ENCODE data around the gene HSD11B2.

HSD11B2 gene

DNA sequence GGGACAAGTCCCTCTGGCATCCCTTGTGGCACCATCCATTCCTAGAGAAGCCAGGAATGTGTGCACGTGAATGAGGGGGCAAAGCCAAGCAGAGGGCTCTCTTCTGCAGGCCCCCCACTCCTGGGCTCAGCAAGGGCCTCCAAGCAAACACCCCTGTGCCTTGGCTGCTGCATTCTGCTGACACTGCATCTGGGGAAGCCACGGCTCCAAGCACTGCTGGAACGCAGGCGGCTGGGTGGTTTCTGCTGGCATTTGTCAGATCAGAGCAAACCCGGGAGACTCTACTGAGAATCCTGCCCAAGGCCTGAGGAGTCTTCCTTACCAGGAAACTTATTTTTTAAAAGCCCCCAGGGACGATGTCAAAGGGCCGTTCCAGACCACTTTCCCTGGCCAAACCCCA lies 26.7 kb downstream of the HSD11B2 start:
- TF ChIP-seq, protein P1, sequence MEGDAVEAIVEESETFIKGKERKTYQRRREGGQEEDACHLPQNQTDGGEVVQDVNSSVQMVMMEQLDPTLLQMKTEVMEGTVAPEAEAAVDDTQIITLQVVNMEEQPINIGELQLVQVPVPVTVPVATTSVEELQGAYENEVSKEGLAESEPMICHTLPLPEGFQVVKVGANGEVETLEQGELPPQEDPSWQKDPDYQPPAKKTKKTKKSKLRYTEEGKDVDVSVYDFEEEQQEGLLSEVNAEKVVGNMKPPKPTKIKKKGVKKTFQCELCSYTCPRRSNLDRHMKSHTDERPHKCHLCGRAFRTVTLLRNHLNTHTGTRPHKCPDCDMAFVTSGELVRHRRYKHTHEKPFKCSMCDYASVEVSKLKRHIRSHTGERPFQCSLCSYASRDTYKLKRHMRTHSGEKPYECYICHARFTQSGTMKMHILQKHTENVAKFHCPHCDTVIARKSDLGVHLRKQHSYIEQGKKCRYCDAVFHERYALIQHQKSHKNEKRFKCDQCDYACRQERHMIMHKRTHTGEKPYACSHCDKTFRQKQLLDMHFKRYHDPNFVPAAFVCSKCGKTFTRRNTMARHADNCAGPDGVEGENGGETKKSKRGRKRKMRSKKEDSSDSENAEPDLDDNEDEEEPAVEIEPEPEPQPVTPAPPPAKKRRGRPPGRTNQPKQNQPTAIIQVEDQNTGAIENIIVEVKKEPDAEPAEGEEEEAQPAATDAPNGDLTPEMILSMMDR (IDR thresholded peaks at IDR 0.05): no peak

DNA sequence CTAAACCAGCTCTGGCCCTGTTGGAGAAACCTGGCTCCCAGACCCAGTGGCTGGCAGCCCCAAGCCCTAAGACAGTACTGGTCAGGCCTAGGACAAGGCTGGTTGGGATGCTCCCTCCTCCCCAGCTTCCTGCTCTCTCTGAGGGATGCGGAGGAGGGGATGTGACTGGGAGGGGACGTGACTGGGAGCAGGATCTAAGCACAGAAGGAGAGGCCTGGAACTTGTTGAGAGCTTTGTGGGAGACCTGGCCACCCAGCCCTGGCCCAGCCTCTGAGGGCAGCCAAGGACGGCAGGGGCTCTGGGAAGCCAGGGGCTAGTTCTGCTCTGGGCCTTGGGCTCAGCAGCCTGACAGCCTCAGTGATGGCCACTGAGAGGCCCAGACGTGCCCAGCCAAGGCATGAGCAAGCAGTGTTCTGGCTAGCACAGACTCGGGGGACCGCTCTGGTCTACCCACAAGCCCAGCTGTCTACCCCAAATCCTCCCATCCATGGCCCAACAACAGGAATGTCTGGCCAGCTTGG lies 27.3 kb downstream of the HSD11B2 start:
- TF ChIP-seq, protein P1 (IDR thresholded peaks at IDR 0.05): no peak

DNA sequence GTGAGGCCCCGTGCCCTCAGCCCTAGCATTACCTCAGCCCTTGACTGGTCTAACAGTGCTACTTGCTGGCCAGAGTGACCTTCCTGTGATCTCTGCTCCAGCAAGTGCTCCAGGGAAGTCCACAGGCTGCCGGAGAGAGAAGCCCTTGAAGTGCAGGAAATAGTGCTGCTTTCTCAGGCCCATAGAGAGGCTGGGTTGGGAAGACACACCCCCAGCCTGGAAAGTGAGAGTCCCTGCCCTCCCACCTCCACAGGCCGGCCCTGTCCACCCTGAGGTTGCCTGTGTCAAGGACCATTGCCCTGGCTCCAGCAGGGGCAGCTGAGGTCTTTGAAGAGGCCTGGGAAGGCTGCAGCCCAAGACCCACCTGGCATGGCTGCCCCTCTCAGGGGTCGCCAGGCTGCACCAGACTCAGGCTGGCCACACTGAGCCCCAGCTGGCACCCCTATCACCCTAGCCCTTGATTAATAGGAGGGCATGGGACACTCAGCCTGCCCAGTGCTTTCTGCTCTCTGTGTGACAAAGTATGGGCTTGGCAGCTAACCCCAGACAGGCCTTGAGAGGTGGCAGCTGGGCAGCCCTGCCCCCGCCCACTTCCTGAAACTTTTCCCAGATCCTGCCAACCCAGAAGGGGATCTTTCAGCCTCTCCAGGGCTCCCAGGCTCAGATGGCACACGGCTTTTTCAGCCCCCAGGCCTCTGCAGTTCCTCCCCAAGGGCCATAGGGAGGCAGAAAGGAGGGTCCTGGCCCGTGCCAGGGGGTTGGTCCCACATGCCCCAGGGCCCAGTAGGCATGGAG lies 28.3 kb downstream of the HSD11B2 start:
- TF ChIP-seq, protein P1 (IDR thresholded peaks at IDR 0.05): no peak

DNA sequence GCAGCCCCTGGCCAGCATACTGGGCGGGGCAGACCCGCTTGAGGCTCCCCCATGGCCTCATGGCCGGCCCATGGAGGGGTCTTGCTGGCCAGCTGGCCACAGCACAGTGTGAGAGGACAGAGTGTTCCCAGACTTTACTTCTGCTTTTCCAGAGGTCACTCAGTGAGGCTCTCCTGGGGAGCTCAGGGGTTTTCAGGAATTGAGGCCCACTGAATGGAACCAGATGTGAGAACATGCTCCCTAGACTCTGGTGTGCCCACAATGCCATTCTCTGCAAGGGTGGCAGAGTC lies 28.9 kb downstream of the HSD11B2 start:
- TF ChIP-seq, protein P1 (IDR thresholded peaks at IDR 0.05): no peak

DNA sequence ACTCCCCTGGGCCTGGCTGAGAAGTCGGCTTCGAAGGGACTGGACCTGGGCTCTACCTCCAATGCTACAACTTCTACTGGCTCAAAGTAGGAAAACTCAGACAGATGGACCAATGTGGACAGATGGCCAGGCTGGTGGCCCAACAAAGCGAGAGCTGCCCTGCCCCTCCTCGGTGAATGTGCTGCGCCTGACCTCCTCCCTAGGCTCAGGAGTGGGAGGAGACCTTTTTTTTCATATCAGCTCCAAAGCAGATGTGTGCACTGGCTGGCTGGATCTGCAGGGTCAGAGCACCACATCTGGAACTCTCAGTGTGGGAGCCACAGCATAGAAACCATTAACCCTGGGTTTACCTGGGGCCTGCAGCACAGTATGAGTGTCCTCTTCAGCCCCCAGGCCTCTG lies 29.2 kb downstream of the HSD11B2 start:
- TF ChIP-seq, protein P1 (IDR thresholded peaks at IDR 0.05): no peak

DNA sequence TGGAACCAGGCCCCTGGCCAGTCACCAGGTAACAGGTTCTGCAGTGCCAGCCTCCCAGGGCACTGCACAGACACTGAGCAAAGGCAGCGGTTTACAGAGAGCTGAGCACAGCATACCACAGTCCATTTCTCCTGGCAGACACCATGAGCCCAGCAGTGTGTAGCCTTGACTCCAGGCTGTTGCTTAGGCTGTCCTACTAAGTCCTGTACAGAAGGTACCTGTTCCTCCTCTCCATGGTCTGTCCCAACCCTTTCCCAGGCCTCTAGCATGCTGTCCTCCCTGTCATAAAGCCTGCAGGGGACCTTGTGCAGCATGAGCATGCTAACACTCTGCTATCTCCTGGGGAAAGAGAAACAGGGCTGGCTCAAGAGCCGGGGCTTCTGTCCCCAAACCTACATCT lies 30.0 kb downstream of the HSD11B2 start:
- TF ChIP-seq, protein P1 (IDR thresholded peaks at IDR 0.05): no peak

DNA sequence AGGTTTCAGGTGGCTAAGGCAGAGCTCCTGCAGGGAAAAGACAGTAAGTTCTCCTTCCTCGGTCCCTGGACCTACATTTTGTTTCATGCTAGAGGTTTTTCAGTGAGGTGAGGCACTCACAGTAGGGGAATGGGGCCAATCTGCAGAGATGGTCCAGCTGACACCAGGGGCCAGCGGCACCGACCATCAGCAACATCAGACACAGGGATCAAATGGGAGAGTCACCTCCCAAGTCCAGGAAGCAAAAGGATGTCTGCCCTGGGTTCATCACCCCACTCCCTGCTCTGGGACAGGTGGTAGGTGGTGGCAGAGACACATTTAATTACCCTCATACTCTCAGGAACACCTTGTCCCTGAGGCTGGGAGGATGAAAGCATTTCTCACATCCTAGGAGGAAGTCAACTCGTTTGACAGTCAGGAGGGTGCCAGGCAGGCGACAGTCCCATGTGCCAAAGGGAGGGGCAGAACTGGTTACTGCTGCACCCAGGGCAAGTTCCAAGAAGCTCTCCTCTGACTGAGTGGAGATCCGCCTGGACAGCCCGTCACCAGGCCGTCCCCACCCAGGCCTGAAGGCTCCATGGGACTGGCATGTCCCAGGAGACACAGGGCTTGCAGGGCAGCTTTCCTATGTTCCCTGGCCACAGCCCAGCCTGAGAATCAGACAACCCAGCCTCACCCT lies 30.8 kb downstream of the HSD11B2 start:
- TF ChIP-seq, protein P1 (IDR thresholded peaks at IDR 0.05): no peak
